Mesenchymal stem cell (in vitro differentiated cells and primary cell): Measurements from ENCODE around the gene SLN.
A peak's percentile ranks its signal among the peaks of the same experiment; 100 is the strongest.

Experiments
- DNase-seq: peaks from one replicate; pipeline ENCODE4 v3.0.0-alpha.2; 2013
- H2AFZ ChIP-seq: one replicate; pipeline ENCODE4 v1.6.1; 2013; ENCODE audit warnings: low read depth, mild to moderate bottlenecking, control low read depth, inconsistent platforms, low read length, moderate library complexity
- H2AK5ac ChIP-seq: 2 replicates; pipeline ENCODE4 v1.6.1; 2013; ENCODE audit warnings: low read length, moderate library complexity, mild to moderate bottlenecking, inconsistent platforms; ENCODE audit not compliant: severe bottlenecking
- H2BK120ac ChIP-seq: one replicate; pipeline ENCODE4 v1.6.1; 2013; ENCODE audit warnings: low read depth, mild to moderate bottlenecking, inconsistent platforms, low read length, moderate library complexity
- H2BK12ac ChIP-seq, 2 experiments: one replicate each; pipeline ENCODE4 v1.6.1; 2013; ENCODE audit warnings: inconsistent platforms in 2 of 2, low read length in 2 of 2, mild to moderate bottlenecking in 2 of 2, moderate library complexity in 2 of 2, control low read depth in 1 of 2
- H2BK15ac ChIP-seq: one replicate; pipeline ENCODE4 v1.6.1; 2013; ENCODE audit warnings: mild to moderate bottlenecking, low read depth, inconsistent platforms; ENCODE audit not compliant: poor library complexity, severe bottlenecking
- H2BK5ac ChIP-seq: 2 replicates; pipeline ENCODE4 v1.6.1; 2013; ENCODE audit warnings: low read depth, mild to moderate bottlenecking, low read length, control low read depth, inconsistent platforms; ENCODE audit not compliant: poor library complexity, severe bottlenecking
- H3K14ac ChIP-seq, 2 experiments: one replicate each; pipeline ENCODE4 v1.6.1; 2013; ENCODE audit warnings: inconsistent platforms in 2 of 2, low read length in 2 of 2, control low read depth in 1 of 2, mild to moderate bottlenecking in 1 of 2, moderate library complexity in 1 of 2
- H3K18ac ChIP-seq, 2 experiments: one replicate each; pipeline ENCODE4 v1.6.1; 2013; ENCODE audit warnings: inconsistent platforms in 2 of 2, low read length in 2 of 2, control low read depth in 1 of 2, low read depth in 1 of 2, mild to moderate bottlenecking in 1 of 2
- H3K23ac ChIP-seq, 2 experiments: one replicate each; pipeline ENCODE4 v1.6.1; 2013; ENCODE audit warnings: inconsistent platforms in 2 of 2, low read length in 2 of 2, mild to moderate bottlenecking in 2 of 2, moderate library complexity in 2 of 2, control low read depth in 1 of 2
- H3K27ac ChIP-seq: 2 replicates; pipeline ENCODE4 v1.5.1; 2013; ENCODE audit warnings: mild to moderate bottlenecking, moderate library complexity, low read length, control low read depth, inconsistent platforms; ENCODE audit not compliant: poor library complexity, severe bottlenecking
- H3K27me3 ChIP-seq, 2 experiments: 2 replicates each; pipeline versions ENCODE4 v1.6.1 to v1.7.0; 2013; ENCODE audit warnings: low read length in 2 of 2, mild to moderate bottlenecking in 2 of 2, moderate library complexity in 2 of 2, control low read depth in 1 of 2, inconsistent platforms in 1 of 2; ENCODE audit not compliant: control insufficient read depth in 1 of 2, insufficient read depth in 1 of 2
- H3K36me3 ChIP-seq, 2 experiments: 2 replicates each; pipeline versions ENCODE4 v1.6.1 to v1.7.0; 2013; ENCODE audit warnings: low read length in 2 of 2, control low read depth in 1 of 2, inconsistent platforms in 1 of 2, low read depth in 1 of 2, mild to moderate bottlenecking in 1 of 2; ENCODE audit not compliant: insufficient read depth in 2 of 2, control insufficient read depth in 1 of 2
- H3K4ac ChIP-seq, 2 experiments: one replicate each; pipeline ENCODE4 v1.6.1; 2013; ENCODE audit warnings: inconsistent platforms in 2 of 2, low read length in 2 of 2, mild to moderate bottlenecking in 2 of 2, moderate library complexity in 2 of 2, control low read depth in 1 of 2, low read depth in 1 of 2
- H3K4me1 ChIP-seq: 2 replicates; pipeline ENCODE4 v1.6.1; 2013; ENCODE audit warnings: low read depth, low read length, control low read depth; ENCODE audit not compliant: control insufficient read depth, insufficient read depth
- H3K4me2 ChIP-seq: 2 replicates; pipeline ENCODE4 v1.6.1; 2013; ENCODE audit warnings: low read length, mild to moderate bottlenecking, inconsistent platforms; ENCODE audit not compliant: poor library complexity, severe bottlenecking
- H3K4me3 ChIP-seq, 2 experiments: 2 replicates each; pipeline versions ENCODE4 v1.5.1 to v1.7.0; 2013; ENCODE audit warnings: low read length in 2 of 2, mild to moderate bottlenecking in 2 of 2, control low read depth in 1 of 2, low read depth in 1 of 2; ENCODE audit not compliant: insufficient read depth in 1 of 2
- H3K79me1 ChIP-seq: replicated peaks from 2 replicates; pipeline ENCODE4 v1.6.1; 2013; ENCODE audit warnings: mild to moderate bottlenecking, control low read depth, low read length, inconsistent platforms; ENCODE audit not compliant: poor library complexity, severe bottlenecking
- H3K9ac ChIP-seq: 2 replicates; pipeline ENCODE4 v1.7.0; 2013; ENCODE audit warnings: mild to moderate bottlenecking, low read length, moderate library complexity
- H3K9me3 ChIP-seq: 2 replicates; pipeline ENCODE4 v1.7.0; 2013; ENCODE audit warnings: mild to moderate bottlenecking, low read length; ENCODE audit not compliant: control insufficient read depth
- H4K8ac ChIP-seq: one replicate; pipeline ENCODE4 v1.6.1; 2013; ENCODE audit warnings: inconsistent platforms, mild to moderate bottlenecking, low read length, moderate library complexity
- H4K91ac ChIP-seq: one replicate; pipeline ENCODE4 v1.6.1; 2013; ENCODE audit warnings: mild to moderate bottlenecking, low read length, inconsistent platforms
- WGBS: methylation state at CpG from one replicate; pipeline ENCODE4 v1.1.7; 2013; ENCODE audit warnings: mixed read lengths; 5-methylcytosine and 5-hydroxymethylcytosine counted together

The SLN gene

GRCh38 chr11:107731941-107732688, 20.3 kb upstream of the SLN start:
- Histone ChIP-seq H4K8ac (no peak overlapping the region), H3K27ac (no peak overlapping the region), H3K9me3 (no peaks in the 10 kb centered on the region), H3K14ac (no peak overlapping the region), H3K4me1 (no peaks in the 10 kb centered on the region), H2BK12ac (no peak overlapping the region), H3K36me3 (no peaks in the 10 kb centered on the region), H4K91ac (no peak overlapping the region), H2AFZ (no peak overlapping the region), H3K18ac (no peak overlapping the region), H3K4me2 (no peak overlapping the region), H2AK5ac (no peak overlapping the region), H3K4me3 (peak overlapping the region in 1 of 2 experiments; percentile 59), H3K27me3 (peaks cover 0 to 5% of the 10 kb centered on the region in 2 experiments), H3K23ac (no peak overlapping the region), H2BK15ac (no peak overlapping the region), H3K4ac (no peak overlapping the region), H2BK120ac (no peak overlapping the region), H2BK5ac (no peak overlapping the region), H3K79me1 (no peaks in the 10 kb centered on the region), H3K9ac (peak overlapping the region; percentile 47)
- WGBS = 73% methylated on average over 4 of the region's 12 CpGs
- no peak for DNase-seq

GRCh38 chr11:107722662-107723061, 10.8 kb upstream of the SLN start:
- no peaks in the 10 kb centered on the region for H3K79me1 ChIP-seq
- H3K14ac ChIP-seq = no peak overlapping the region
- no peak overlapping the region for H3K27ac ChIP-seq
- H2BK15ac ChIP-seq = no peak overlapping the region
- H2BK12ac ChIP-seq = no peak overlapping the region
- no peaks in the 10 kb centered on the region for H3K36me3 ChIP-seq
- H3K27me3 ChIP-seq = peaks cover 0 to 25% of the 10 kb centered on the region in 2 experiments
- no peak overlapping the region for H3K4me2 ChIP-seq
- no peak for DNase-seq
- H3K9me3 ChIP-seq = no peaks in the 10 kb centered on the region
- H3K4me3 ChIP-seq = no peak overlapping the region
- no peak overlapping the region for H2BK120ac ChIP-seq
- no peak overlapping the region for H3K23ac ChIP-seq
- no peak overlapping the region for H3K18ac ChIP-seq
- H2AK5ac ChIP-seq = no peak overlapping the region
- no peak overlapping the region for H3K4ac ChIP-seq
- no peak overlapping the region for H4K8ac ChIP-seq
- H4K91ac ChIP-seq = no peak overlapping the region
- H2AFZ ChIP-seq = no peak overlapping the region
- no peak overlapping the region for H3K9ac ChIP-seq
- H2BK5ac ChIP-seq = no peak overlapping the region
- H3K4me1 ChIP-seq = no peaks in the 10 kb centered on the region

GRCh38 chr11:107721207-107721606, 9.4 kb upstream of the SLN start:
- no peak overlapping the region for H3K9ac ChIP-seq
- H4K91ac ChIP-seq = no peak overlapping the region
- no peaks in the 10 kb centered on the region for H3K4me1 ChIP-seq
- no peak overlapping the region for H3K18ac ChIP-seq
- no peak overlapping the region for H3K4me2 ChIP-seq
- no peak overlapping the region for H3K23ac ChIP-seq
- H2BK12ac ChIP-seq = no peak overlapping the region
- WGBS = 83% methylated on average over 2 of the region's 2 CpGs
- H2AK5ac ChIP-seq = no peak overlapping the region
- no peak for DNase-seq
- H3K27ac ChIP-seq = no peak overlapping the region
- H3K36me3 ChIP-seq = no peaks in the 10 kb centered on the region
- no peaks in the 10 kb centered on the region for H3K79me1 ChIP-seq
- no peak overlapping the region for H2BK15ac ChIP-seq
- no peak overlapping the region for H2BK5ac ChIP-seq
- H3K9me3 ChIP-seq = no peaks in the 10 kb centered on the region
- no peak overlapping the region for H2AFZ ChIP-seq
- no peak overlapping the region for H3K14ac ChIP-seq
- no peak overlapping the region for H3K4ac ChIP-seq
- no peak overlapping the region for H3K4me3 ChIP-seq
- peaks cover 0 to 25% of the 10 kb centered on the region in 2 experiments for H3K27me3 ChIP-seq
- H2BK120ac ChIP-seq = no peak overlapping the region
- H4K8ac ChIP-seq = no peak overlapping the region

- H3K23ac ChIP-seq = no peak overlapping the region
- H2BK15ac ChIP-seq = no peak overlapping the region
- H3K27ac ChIP-seq = no peak overlapping the region
- DNase-seq = no peak
- no peak overlapping the region for H2BK120ac ChIP-seq
- H3K4ac ChIP-seq = no peak overlapping the region
- no peak overlapping the region for H2BK12ac ChIP-seq
- no peak overlapping the region for H2BK5ac ChIP-seq
- H2AFZ ChIP-seq = no peak overlapping the region
- H3K4me3 ChIP-seq = no peak overlapping the region
- H3K27me3 ChIP-seq = peaks cover 0 to 25% of the 10 kb centered on the region in 2 experiments
- H3K14ac ChIP-seq = no peak overlapping the region
- no peak overlapping the region for H3K18ac ChIP-seq
- no peak overlapping the region for H2AK5ac ChIP-seq
- H3K4me2 ChIP-seq = no peak overlapping the region
- WGBS = 82% methylated on average over 2 of the region's 2 CpGs
- no peaks in the 10 kb centered on the region for H3K79me1 ChIP-seq
- no peaks in the 10 kb centered on the region for H3K4me1 ChIP-seq
- H4K91ac ChIP-seq = no peak overlapping the region
- no peak overlapping the region for H4K8ac ChIP-seq
- peak overlapping the region; percentile 39 for H3K9ac ChIP-seq
- H3K9me3 ChIP-seq = no peaks in the 10 kb centered on the region
- no peaks in the 10 kb centered on the region for H3K36me3 ChIP-seq
Measured at GRCh38 chr11:107720303-107720774, 8.5 kb upstream of the SLN start.
